Activated CD8-positive, alpha-beta memory T cell treated with anti-CD3 and anti-CD28 coated beads for 1 hour (primary cell): ENCODE measurements around the gene LAMC1.
"Not testable (repeated sequence)": the region's sequence is repeated elsewhere in the genome, so short reads cannot be mapped to it uniquely, and the experiment has no call there.

Experiments
- DNase-seq, 2 donors: peaks; one replicate each; pipeline ENCODE4 v3.0.0-alpha.2; 2020; ENCODE audit warnings: low read depth in 1 of 2; ENCODE audit errors: extremely low read depth in 1 of 2

Gene LAMC1

DNA sequence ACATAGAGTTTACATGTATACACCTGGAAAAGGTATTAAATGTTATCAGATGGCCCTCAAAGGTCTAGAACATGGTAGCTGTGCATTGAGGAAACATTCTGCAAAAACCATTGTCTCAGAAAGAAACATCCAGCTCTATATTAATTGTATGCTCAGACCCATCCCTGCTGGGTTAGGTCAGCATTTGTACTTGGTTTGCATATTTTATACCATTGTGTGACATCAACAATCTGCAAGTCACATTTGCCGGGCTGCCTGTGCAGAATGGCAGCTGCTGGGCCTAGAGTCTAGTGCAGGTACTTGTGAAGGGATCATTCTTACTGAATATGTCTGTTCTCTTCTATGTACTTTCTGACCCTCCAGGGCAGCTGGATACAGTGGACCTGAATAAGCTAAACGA, 119.0 kb downstream of the LAMC1 start:
- DNase-seq, result no peak

DNA sequence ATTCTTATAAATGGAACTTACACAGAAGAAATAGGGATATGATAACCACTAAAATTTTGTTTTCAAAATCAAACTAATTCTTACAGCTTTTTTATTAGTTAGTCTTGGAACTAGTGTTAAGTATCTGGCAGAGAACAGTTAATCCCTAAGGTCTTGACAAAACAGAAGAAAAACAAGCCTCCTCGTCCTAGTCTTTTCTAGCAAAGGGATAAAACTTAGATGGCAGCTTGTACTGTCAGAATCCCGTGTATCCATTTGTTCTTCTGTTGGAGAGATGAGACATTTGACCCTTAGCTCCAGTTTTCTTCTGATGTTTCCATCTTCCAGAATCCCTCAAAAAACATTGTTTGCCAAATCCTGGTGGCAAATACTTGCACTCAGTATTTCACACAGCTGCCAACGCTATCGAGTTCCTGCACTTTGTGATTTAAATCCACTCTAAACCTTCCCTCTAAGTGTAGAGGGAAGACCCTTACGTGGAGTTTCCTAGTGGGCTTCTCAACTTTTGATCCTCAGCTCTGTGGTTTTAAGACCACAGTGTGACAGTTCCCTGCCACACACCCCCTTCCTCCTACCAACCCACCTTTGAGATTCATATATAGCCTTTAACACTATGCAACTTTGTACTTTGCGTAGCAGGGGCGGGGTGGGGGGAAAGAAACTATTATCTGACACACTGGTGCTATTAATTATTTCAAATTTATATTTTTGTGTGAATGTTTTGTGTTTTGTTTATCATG, 120.5 kb downstream of the LAMC1 start:
- DNase-seq, result no peak

DNA sequence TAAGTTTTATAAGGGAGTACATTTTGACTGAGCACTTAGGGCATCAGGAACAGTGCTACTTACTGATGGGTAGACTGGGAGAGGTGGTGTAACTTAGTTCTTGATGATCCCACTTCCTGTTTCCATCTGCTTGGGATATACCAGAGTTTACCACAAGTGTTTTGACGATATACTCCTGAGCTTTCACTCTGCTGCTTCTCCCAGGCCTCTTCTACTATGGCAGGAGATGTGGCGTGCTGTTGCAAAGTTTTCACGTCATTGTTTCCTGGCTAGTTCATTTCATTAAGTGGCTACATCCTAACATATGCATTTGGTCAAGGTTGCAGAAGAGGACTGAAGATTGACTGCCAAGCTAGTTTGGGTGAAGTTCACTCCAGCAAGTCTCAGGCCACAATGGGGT, 121.5 kb downstream of the LAMC1 start:
- DNase-seq, result no peak

DNA sequence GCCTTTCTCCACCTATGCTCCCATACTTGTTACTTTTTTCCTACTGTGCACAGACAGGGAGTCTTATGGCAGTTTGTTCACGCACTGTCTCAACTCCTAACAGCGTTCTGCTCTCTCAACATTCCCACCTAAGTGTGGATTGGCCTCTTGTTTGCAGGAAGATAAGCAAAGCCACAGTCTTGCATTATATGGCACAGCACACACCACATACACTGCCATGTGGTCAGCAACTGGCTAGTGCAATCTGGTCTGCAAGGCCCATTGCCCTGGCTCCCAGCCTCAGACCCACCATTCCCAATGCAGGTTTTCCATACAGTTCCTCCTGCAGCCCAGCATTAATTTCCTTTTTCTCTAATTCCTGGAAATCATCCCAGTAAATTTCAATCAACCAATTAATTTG, 124.5 kb downstream of the LAMC1 start:
- no peak for DNase-seq

DNA sequence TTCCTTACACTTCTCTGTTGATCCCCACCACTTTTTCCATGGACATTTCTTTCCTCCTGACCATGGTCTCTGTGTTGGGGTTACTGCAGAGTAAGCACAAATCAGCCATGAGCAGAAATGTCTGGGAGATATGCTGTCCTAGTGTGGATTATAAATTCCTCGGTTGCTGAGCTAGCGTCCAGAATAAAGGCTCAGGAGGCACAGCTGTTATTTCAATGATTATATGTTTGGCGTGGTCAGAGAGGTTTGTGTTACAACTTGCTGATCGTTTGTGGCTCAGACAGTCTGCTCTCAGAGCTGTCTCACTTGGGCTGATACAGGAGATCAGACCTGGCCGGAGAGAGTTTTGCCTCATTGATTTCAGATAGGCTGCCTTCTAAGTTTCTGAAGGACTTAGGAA, 125.4 kb downstream of the LAMC1 start:
- no peak for DNase-seq

DNA sequence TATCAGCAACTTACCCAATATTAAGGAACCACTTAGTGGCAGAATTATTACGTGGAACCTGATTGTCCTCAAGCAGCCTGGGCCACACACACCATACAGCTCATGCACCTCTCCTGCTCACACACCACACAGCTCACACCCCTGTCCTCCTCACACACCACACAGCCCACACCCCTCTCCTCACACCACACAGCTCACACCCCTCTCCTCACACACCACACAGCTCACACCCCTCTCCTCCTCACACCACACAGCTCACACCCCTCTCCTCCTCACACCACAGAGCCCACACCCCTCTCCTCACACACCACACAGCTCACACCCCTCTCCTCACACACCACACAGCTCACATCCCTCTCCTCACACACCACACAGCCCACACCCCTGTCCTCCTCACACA, 126.1 kb downstream of the LAMC1 start:
- no peak for DNase-seq

DNA sequence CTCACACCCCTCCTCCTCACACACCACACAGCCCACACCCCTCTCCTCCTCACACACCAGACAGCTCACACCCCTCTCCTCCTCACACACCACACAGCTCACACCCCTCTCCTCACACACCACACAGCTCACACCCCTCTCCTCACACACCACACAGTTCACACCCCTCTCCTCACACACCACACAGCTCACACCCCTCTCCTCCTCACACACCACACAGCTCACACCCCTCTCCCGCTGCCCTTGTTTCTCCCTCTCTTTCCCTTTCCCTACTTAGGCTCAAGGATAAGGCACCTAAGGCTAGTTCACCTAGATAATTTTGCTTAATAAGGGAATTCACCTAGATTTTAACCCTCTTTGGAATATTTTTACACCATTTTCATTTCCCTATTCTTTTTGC, 126.8 kb downstream of the LAMC1 start:
- not testable (repeated sequence) for DNase-seq

DNA sequence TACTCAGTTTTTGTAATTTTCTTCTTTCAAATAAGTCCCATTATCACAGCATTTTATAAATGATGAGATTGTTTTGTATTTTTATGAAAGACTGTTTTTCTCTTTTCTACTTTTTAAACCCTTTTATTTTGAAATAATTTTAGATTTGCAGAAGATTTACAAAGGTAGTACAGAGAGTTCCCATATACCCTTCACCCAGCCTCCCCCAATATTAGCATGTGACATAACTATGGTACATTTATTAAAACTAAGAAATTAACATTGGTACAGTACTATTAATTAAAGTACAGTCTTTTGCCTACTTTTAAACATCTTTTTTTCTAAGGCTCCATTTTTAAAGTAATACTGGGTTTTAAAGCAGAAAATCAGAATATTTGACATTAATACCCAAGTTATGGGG, 127.2 kb downstream of the LAMC1 start:
- no peak for DNase-seq

DNA sequence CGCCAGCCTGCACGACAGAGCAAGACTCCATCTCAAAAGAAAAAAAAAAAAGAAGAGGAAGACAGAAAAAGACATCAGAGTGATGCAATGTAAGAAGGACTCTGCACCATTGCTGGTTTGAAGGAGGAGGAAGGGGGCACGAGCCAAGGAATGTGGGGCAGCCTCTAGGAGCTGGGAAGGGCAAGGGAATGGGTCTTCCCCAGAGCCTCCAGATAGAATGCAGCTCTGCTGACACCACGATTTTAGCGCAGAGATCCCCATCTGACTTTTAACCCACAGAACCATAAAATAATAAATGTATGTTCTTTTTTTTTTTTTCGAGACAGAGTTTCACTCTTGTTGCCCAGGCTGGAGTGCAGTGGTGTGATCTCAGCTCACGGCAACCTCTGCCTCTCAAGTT, 129.0 kb downstream of the LAMC1 start:
- no peak for DNase-seq

DNA sequence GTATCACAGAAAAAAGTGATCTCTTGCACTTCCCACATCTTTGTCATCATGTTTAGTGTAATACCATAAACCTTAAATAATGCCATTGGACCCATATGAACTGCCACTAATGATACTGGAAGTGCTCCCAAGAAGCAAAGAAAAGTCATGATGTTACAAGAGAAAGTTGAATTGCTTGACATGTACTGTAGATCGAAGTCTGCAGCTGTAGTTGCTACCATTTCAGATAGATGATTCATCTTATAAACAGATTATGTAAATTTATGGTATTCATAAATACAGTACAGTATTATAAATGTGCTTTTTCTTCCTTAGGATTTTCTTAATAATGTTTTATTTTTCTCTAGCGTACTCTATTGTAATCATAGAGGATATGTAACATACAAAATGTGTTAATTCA, 132.7 kb downstream of the LAMC1 start:
- DNase-seq, result no peak

DNA sequence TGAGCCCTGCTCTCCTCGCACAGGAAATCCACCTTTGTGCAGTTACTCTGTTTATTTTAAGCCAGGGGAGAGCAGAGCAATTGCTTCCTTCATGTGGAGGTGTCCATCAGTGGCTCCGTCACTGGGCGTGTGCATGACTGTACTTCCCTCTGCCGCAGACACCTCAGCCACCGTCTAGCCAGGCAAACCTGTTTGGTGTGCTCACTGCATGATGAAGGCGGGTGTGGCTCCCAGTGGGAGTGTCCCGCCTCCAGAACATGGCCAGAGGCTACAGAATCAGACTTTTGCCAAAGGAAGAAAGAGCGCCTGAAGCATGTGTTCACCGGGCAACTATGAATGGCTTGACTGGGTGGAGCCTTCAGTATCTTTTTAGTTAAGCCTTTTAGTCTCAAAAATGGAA, 136.7 kb downstream of the LAMC1 start:
- DNase-seq, result no peak

DNA sequence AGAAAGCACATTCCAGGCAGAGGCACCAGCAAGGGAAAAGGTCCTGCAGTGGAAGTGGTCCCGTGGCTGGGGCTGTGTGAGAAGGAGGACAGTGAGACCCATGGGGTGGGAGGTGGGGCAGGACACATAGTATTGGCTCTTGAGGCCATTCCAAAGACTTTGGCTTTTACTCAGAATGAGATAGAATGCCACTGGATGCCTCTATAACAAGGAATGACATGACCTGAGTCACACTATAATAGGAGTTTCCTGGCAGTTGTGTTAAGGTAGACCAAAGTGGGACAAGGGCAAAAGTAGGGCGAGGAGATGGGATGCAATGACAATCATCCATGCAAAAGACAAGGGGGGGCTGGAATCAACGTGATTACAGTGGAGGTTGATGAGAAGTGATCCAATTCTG, 138.2 kb downstream of the LAMC1 start:
- no peak for DNase-seq

DNA sequence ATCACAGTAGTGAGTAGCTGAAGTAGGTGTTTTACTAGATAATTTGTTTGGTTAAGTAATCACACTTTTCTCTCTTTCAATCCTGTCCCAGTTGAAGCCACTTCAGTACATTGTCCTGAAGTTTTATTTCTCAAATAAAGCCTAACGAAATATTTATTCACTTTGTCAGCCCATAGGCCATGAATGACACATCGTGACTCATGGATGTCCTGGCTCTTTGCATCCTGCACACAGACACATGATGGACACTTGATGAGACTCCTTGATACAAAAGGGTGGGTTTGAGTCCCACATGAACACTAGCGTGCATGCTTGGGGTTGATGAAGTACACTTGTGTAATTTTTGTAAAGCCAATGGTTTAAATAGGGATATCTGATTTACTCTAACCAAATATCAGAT, 140.1 kb downstream of the LAMC1 start:
- DNase-seq, result no peak

DNA sequence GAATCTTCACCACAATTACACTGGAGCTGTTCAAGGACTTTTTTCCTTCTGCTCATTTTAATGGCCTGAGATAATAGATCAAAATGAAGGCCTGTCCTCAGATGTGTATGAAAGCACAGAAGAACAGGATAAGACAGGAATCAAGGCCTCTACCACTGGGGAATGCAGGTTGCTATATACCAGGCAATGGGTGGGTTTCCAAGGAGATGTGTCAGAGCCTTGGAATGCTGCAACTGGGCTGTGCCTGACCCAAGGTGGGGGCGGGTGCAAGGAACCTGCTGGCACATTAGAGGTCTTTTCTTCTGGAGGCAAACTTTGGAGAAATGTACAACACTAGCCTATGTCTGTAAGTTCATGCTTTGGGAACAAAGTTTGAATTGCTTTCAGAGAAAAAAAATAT, 141.1 kb downstream of the LAMC1 start:
- DNase-seq, result no peak

DNA sequence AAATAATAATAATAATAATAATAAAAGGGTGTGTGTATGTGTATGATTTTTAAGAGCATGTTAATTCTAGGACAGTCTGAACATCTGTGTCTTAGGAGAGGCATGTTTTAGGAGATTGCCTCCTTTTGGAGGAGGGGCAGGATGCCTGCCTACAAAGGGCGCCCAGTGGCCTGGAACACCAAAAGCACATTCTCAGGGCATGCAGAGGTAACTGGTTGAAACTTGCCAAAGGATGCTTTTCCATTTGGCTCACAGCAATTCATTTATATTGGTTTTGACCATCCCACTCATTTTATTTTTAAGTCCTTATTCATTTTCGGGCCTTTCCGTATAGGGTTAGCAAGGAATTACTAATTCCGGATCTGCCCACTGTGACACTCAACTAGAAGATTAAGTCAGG, 141.7 kb downstream of the LAMC1 start:
- no peak for DNase-seq

DNA sequence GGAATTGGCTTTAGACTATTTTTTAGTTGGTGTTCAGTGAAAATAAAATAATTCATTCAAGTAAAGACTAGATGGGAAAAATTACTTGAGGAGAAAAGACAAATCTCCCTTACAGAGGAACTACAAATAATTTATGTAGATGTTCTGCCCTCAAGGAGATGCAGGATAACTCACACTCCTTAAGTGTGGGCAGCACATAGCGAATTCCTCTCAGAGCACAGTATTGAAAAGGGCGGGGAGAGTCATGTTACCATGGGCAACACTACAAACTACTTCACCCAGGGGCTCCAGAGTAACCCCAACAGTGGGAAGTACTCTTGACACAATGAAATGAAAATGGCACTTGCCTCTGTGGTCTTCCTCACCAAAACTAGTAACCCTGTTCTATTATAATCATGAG, 142.2 kb downstream of the LAMC1 start:
- no peak for DNase-seq

DNA sequence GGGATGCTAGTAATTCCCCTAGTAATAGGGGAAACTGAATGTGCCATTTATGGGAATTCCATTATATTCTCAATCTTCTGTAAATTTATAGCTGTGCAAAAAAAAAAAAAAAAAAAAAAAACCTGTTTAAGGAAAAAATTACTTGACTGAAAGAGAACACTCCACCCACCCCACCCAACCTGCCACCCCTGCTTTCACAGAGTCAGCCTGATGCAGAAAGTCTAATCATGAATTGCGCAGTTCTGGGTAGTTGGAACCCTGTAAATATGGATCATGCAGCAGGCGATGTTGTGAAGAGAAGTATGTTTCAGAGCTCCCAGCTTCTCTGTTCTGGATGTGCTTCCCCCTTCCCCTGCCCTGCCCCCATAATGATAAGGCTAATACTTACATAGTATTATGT, 143.2 kb downstream of the LAMC1 start:
- no peak for DNase-seq

DNA sequence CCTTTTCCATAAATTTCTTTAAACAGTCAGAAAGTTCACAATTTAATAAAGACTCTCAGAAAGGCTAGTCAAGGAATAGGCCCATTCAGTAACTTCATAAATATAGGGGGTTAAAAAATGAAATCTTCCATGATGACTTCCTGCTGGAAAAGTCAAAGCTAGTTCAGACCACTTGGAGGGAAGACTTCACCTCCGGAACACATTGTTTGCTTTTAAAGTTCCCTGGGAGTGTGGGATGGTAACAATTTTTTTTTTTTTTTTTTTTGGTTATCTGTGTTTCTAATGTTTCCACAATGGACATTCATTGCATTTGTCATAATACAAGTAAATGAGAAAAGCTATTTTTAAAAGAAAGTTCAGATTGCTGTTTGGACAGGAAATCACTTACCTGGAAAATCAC, 144.5 kb downstream of the LAMC1 start:
- no peak for DNase-seq

DNA sequence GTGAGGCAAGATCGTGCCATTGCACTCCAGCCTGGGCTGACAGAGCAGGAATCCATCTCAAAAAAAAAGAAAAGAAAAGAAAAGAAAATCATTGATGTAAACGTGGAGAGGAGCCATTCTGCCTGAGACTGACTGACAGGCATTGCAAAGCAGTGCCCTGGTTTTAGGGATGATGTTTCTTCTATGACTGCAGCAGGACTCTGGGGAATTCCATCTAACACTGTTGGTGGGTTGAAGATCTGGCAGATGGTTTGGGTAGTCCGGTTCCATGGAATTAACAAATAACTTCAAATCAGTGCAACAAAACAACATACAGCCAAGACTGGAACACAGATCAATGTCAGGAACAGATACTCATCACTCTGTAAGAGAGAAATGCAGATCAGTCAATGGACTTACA, 145.1 kb downstream of the LAMC1 start:
- no peak for DNase-seq

DNA sequence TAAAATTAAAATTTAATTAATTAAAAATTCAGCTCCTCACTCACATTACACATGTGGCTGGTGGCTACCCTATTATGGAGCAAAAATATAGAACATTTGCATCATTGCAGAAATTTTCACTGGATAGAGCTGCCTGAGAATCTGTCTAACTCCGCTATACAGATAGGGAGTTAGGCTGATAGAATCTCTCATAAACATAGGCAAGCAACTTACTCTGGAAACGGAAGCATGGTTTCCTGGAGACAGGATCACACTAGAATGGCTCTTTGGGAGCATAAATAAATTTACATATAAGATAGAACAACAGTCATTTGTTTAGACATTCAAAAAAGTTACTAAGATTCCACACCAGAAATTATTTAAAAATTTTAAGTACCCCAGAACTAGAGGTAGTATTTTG, 150.6 kb downstream of the LAMC1 start:
- no peak for DNase-seq

DNA sequence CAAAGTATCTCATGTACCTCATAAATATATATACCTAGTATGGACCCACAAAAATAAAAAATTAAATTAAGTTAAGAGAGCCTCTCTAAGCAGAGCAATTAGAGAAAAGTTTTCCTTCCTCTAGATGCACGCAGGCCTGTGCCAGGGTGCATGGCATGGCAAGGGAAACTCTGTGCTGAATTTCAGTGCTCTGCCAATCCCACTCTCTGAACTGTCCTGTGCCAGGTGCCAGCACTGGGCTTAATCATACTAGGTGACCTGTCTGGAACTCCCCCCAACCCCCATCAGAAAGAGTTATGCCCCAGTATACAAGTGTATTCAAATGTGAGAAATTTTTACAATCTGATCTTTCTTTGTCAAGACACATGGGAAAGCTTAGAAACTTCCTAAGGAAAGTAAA, 152.4 kb downstream of the LAMC1 start:
- DNase-seq, result no peak

DNA sequence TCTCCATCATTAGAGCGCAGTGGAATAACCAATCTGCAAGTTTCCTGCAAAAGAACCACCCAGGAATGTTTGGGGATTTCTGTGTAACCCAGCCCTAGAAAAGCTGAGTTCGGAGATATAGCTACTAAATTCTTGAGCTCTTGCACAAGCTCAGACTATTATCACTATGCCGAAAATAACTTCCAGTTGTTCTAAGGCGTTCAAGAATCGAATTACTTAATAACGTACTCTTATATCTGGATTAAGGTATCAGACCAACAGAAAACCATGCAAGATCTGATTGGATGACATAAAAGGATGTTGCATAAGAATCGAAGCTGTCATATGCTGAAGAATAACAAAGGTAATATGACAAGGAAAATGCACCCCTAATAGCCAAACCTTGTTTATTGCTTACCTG, 155.3 kb downstream of the LAMC1 start:
- no peak for DNase-seq

DNA sequence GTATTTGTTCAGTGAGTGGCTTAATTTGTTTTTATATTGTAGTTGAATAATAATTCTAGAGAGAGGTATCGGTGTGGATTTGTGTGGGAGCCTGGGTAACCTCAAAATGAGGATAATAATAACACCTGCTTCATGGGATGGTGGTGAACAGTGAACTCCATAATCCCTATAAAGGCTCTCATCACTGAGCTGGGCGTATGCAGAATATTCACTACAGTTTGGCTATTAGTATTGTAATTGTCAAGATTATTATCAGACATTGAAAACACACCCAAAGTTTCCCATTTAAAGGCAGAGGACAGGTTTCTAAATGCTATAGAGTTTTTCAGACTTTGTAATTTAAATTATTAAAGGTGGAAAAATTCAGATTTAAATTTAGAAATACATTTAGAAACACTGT, 155.8 kb downstream of the LAMC1 start:
- no peak for DNase-seq
